ENCODE data around the gene RPS13. TPM values are rescaled to one million over a fixed set of nuclear protein-coding genes. Genes with fewer than 3 reads are reported as not detected.
"Not testable (repeated sequence)": the region's sequence is repeated elsewhere in the genome, so short reads cannot be mapped to it uniquely, and the experiment has no call there.

Gene RPS13
- total RNA-seq, 2 donors from 2014 or later, result 970 to 1,088 TPM

DNA sequence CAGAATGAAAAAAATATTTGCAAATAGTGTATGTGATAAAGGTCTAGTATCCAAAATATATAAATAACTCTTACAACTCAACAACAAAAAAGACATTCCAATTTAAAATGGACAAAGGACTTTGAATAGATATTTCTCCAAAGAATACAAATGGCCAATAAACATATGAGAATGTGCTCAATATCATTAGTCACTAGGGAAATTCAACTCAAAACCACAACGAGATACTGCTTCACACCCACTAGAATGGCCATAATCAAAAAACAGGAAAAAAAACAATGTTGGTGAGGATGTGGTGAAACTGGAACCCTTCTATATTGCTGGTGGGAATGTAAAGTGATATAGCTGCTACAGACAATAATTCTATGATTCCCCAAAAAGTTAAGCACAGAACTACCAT is 38.6 kb upstream of the RPS13 start:
- H3K36me3 Mint-ChIP-seq (ENCODE audit: low read depth), result peaks cover 65% of the 10 kb centered on the region
- H3K27me3 Mint-ChIP-seq (ENCODE audit: insufficient read depth), result no peaks in the 10 kb centered on the region
- no peaks in the 10 kb centered on the region for H3K9me3 Mint-ChIP-seq
- Histone ChIP-seq H3K9ac (ENCODE audit: extremely low read depth, low read length, poor library complexity, severe bottlenecking) (no peak overlapping the region), H3K36me3 (ENCODE audit: control insufficient read depth, insufficient read depth, low read length) (peaks cover 86% of the 10 kb centered on the region), H3K4me3 (ENCODE audit: low read length) (no peak overlapping the region), H3K4me1 (ENCODE audit: control insufficient read depth, insufficient read depth, low read length) (no peaks in the 10 kb centered on the region), H3K9me3 (ENCODE audit: control insufficient read depth, low read length) (no peaks in the 10 kb centered on the region), H3K27me3 (ENCODE audit: control insufficient read depth, insufficient read depth, low read length, poor library complexity, severe bottlenecking) (no peaks in the 10 kb centered on the region), H3K27ac (ENCODE audit: low read depth, low read length) (no peak overlapping the region)
- TF ChIP-seq, protein P1, sequence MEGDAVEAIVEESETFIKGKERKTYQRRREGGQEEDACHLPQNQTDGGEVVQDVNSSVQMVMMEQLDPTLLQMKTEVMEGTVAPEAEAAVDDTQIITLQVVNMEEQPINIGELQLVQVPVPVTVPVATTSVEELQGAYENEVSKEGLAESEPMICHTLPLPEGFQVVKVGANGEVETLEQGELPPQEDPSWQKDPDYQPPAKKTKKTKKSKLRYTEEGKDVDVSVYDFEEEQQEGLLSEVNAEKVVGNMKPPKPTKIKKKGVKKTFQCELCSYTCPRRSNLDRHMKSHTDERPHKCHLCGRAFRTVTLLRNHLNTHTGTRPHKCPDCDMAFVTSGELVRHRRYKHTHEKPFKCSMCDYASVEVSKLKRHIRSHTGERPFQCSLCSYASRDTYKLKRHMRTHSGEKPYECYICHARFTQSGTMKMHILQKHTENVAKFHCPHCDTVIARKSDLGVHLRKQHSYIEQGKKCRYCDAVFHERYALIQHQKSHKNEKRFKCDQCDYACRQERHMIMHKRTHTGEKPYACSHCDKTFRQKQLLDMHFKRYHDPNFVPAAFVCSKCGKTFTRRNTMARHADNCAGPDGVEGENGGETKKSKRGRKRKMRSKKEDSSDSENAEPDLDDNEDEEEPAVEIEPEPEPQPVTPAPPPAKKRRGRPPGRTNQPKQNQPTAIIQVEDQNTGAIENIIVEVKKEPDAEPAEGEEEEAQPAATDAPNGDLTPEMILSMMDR (conservative IDR thresholded peaks at IDR 0.05), result no peak
- no peak overlapping the region for H3K4me3 Mint-ChIP-seq
- WGBS, 2 experiments (ENCODE audit: insufficient coverage in 1 of 2, insufficient read length in 1 of 2), result 100% methylated on average over 1 of the region's 1 CpG
- no peaks in the 10 kb centered on the region for H3K4me1 Mint-ChIP-seq
- DNase-seq, result no peak
- no peak overlapping the region for H3K27ac Mint-ChIP-seq

DNA sequence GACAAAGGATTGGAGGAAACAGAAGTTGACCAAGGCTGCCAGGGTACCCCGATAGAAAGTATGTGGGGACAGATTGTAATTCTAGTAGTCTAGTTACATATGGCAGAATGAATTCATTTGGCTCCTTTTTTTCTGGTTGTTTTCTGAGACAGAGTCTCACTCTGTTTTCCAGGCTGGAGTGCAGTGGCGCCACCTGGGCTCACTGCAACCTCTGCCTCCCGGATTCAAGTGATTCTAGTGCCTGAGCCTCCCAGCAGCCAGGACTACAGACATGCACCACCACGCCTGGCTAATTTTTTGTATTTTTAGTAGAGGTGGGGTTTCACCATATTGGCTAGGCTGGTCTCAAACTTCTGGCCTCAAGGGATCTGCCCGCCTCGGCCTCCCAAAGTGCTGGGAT is 30.3 kb upstream of the RPS13 start:
- H3K4me3 Mint-ChIP-seq; H3K9me3 Mint-ChIP-seq; H3K4me1 ChIP-seq (ENCODE audit: control insufficient read depth, insufficient read depth, low read length); H3K9ac ChIP-seq (ENCODE audit: extremely low read depth, low read length, poor library complexity, severe bottlenecking); H3K27ac Mint-ChIP-seq; H3K4me3 ChIP-seq (ENCODE audit: low read length); H3K27ac ChIP-seq (ENCODE audit: low read depth, low read length); H3K9me3 ChIP-seq (ENCODE audit: control insufficient read depth, low read length); H3K27me3 Mint-ChIP-seq (ENCODE audit: insufficient read depth); H3K27me3 ChIP-seq (ENCODE audit: control insufficient read depth, insufficient read depth, low read length, poor library complexity, severe bottlenecking); H3K4me1 Mint-ChIP-seq: not testable (repeated sequence)
- WGBS, 2 experiments (ENCODE audit: insufficient coverage in 1 of 2, insufficient read length in 1 of 2), result 86 to 89% methylated on average over 5 to 6 of the region's 6 CpGs
- peak; percentile 84 for DNase-seq
- peaks cover 60% of the 10 kb centered on the region for H3K36me3 Mint-ChIP-seq (ENCODE audit: low read depth)
- H3K36me3 ChIP-seq (ENCODE audit: control insufficient read depth, insufficient read depth, low read length), result peaks cover 84% of the 10 kb centered on the region
- TF ChIP-seq, protein P1 (conservative IDR thresholded peaks at IDR 0.05), result peak; percentile 85

DNA sequence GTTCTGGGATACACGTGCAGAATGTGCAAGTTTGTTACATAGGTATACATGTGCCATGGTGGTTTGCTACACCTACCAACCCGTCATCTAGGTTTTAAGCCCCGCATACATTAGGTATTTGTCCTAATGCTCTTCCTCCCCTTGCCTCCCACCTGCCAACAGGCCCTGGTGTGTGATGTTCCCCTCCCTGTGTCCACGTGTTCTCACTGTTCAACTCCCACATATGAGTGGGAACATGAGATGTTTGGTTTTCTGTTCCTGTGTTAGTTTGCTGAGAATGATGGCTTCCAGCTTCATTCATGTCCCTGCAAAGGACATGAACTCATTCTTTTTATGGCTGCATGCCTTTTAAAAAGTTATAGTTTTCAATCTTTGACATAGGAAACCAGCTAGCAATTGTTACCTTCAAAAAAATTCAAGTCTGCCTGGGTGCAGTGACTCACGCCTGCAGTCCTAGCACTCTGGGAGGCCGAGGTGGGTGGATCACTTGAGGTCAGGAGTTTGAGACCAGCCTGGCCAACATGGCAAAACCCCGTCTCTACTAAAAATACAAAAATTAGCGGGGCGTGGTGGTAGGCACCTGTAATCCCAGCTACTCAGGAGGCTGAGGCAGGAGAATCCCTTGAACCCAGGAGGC is 28.1 kb upstream of the RPS13 start:
- not testable (repeated sequence) for H3K4me3 ChIP-seq (ENCODE audit: low read length); H3K4me1 ChIP-seq (ENCODE audit: control insufficient read depth, insufficient read depth, low read length); H3K9me3 Mint-ChIP-seq; H3K27me3 ChIP-seq (ENCODE audit: control insufficient read depth, insufficient read depth, low read length, poor library complexity, severe bottlenecking); DNase-seq; H3K9ac ChIP-seq (ENCODE audit: extremely low read depth, low read length, poor library complexity, severe bottlenecking); H3K27ac ChIP-seq (ENCODE audit: low read depth, low read length); H3K4me1 Mint-ChIP-seq; H3K4me3 Mint-ChIP-seq; H3K9me3 ChIP-seq (ENCODE audit: control insufficient read depth, low read length); H3K27me3 Mint-ChIP-seq (ENCODE audit: insufficient read depth)
- 92 to 97% methylated on average over 3 to 9 of the region's 9 CpGs for WGBS, 2 experiments (ENCODE audit: insufficient coverage in 1 of 2, insufficient read length in 1 of 2)
- Mint-ChIP-seq H3K27ac (peak overlapping the region; percentile 76), H3K36me3 (ENCODE audit: low read depth) (peaks cover 67% of the 10 kb centered on the region)
- H3K36me3 ChIP-seq (ENCODE audit: control insufficient read depth, insufficient read depth, low read length), result peaks cover 83% of the 10 kb centered on the region

DNA sequence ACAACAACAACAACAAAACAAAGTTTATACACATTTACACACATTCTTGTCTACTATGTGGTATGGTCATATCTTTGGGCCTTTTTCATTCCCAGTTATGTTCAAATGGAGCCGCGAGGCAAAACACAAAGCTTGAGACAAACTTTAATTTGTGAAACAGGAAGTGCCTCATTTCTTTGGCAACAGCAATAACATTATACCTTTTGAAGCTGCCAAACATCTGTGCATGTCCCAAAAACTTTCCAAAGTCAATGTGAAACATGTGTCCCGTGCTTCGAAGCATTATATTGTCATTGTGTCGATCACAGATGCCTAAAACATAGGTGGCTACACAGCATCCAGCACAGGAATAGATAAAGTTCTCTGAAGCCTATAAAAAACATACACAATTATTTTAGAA is 25.0 kb upstream of the RPS13 start:
- Mint-ChIP-seq H3K9me3 (no peaks in the 10 kb centered on the region), H3K4me1 (no peaks in the 10 kb centered on the region), H3K27ac (no peak overlapping the region), H3K36me3 (ENCODE audit: low read depth) (peaks cover 69% of the 10 kb centered on the region), H3K27me3 (ENCODE audit: insufficient read depth) (no peaks in the 10 kb centered on the region), H3K4me3 (no peak overlapping the region)
- H3K36me3 ChIP-seq (ENCODE audit: control insufficient read depth, insufficient read depth, low read length), result peaks cover 86% of the 10 kb centered on the region
- 90 to 95% methylated on average over 2 to 5 of the region's 5 CpGs for WGBS, 2 experiments (ENCODE audit: insufficient coverage in 1 of 2, insufficient read length in 1 of 2)
- H3K9me3 ChIP-seq (ENCODE audit: control insufficient read depth, low read length), result peaks cover 4% of the 10 kb centered on the region
- H3K27ac ChIP-seq (ENCODE audit: low read depth, low read length), result no peak overlapping the region
- H3K4me3 ChIP-seq (ENCODE audit: low read length), result no peak overlapping the region
- H3K27me3 ChIP-seq (ENCODE audit: control insufficient read depth, insufficient read depth, low read length, poor library complexity, severe bottlenecking), result no peaks in the 10 kb centered on the region
- H3K4me1 ChIP-seq (ENCODE audit: control insufficient read depth, insufficient read depth, low read length), result no peaks in the 10 kb centered on the region
- DNase-seq, result no peak
- TF ChIP-seq, protein P1 (conservative IDR thresholded peaks at IDR 0.05), result no peak
- H3K9ac ChIP-seq (ENCODE audit: extremely low read depth, low read length, poor library complexity, severe bottlenecking), result no peak overlapping the region

All from endodermal cell (in vitro differentiated cells).